Measurements from ENCODE around the gene CARMIL1. TPM values are rescaled to one million over a fixed set of nuclear protein-coding genes. Genes with fewer than 3 reads are reported as not detected.
A peak's percentile ranks its signal among the peaks of the same experiment; 100 is the strongest.

The CARMIL1 gene
- total RNA-seq, 4 donors from 2014 or later, result 11.8 to 23.2 (median 17.1) TPM

GRCh38 chr6:25290306-25291060 is 11.3 kb downstream of the CARMIL1 start:
- no peaks in the 10 kb centered on the region for H3K4me1 ChIP-seq
- H3K36me3 ChIP-seq, result no peaks in the 10 kb centered on the region
- H3K4me3 ChIP-seq, result no peak overlapping the region
- no peaks in the 10 kb centered on the region for H3K27me3 ChIP-seq
- TF ChIP-seq POLR2A (IDR thresholded peaks at IDR 0.05) (no peak), CTCF (IDR thresholded peaks at IDR 0.05) (no peak)
- no peak overlapping the region for H3K27ac ChIP-seq
- intact Hi-C loops (cut with DNase I; ENCODE audit: low total_unique reads), result no loop called here
- no peak for DNase-seq
- no peaks in the 10 kb centered on the region for H3K9me3 ChIP-seq

GRCh38 chr6:25292384-25292783 is 13.2 kb downstream of the CARMIL1 start:
- DNase-seq, result no peak
- H3K4me1 ChIP-seq, result peaks cover 0 to 9% of the 10 kb centered on the region in 2 donors
- intact Hi-C loops (cut with DNase I; ENCODE audit: low total_unique reads), result no loop called here

GRCh38 chr6:25295651-25296050 is 16.5 kb downstream of the CARMIL1 start:
- H3K4me1 ChIP-seq, result peaks cover 0 to 9% of the 10 kb centered on the region in 2 donors
- no peak for TF ChIP-seq POLR2A (IDR thresholded peaks at IDR 0.05)
- TF ChIP-seq CTCF (IDR thresholded peaks at IDR 0.05), result no peak
- no peaks in the 10 kb centered on the region for H3K27me3 ChIP-seq
- no peak for DNase-seq
- H3K9me3 ChIP-seq, result no peaks in the 10 kb centered on the region
- intact Hi-C loops (cut with DNase I; ENCODE audit: low total_unique reads), result no loop called here
- no peak overlapping the region for H3K4me3 ChIP-seq
- H3K27ac ChIP-seq, result peak overlapping the region; percentile 47 to 69
- H3K36me3 ChIP-seq, result no peaks in the 10 kb centered on the region

More at GRCh38 chr6:25292384-25292783, 13.2 kb downstream of the CARMIL1 start:
- no peak overlapping the region for H3K27ac ChIP-seq
- no peaks in the 10 kb centered on the region for H3K9me3 ChIP-seq
- no peaks in the 10 kb centered on the region for H3K27me3 ChIP-seq
- H3K36me3 ChIP-seq, result no peaks in the 10 kb centered on the region
- no peak overlapping the region for H3K4me3 ChIP-seq
- TF ChIP-seq CTCF (IDR thresholded peaks at IDR 0.05) (no peak), POLR2A (IDR thresholded peaks at IDR 0.05) (no peak)

GRCh38 chr6:25296217-25296905 is 17.2 kb downstream of the CARMIL1 start:
- TF ChIP-seq POLR2A (IDR thresholded peaks at IDR 0.05) (no peak), CTCF (IDR thresholded peaks at IDR 0.05) (no peak)
- Histone ChIP-seq H3K4me3 (no peak overlapping the region), H3K27ac (peak overlapping the region; percentile 47 to 69), H3K36me3 (no peaks in the 10 kb centered on the region), H3K27me3 (no peaks in the 10 kb centered on the region), H3K9me3 (no peaks in the 10 kb centered on the region), H3K4me1 (peaks cover 0 to 9% of the 10 kb centered on the region in 2 donors)
- DNase-seq, result no peak
- intact Hi-C loops (cut with DNase I; ENCODE audit: low total_unique reads), result no loop called here

GRCh38 chr6:25297039-25297441 is 17.9 kb downstream of the CARMIL1 start:
- TF ChIP-seq CTCF (IDR thresholded peaks at IDR 0.05), result no peak
- TF ChIP-seq POLR2A (IDR thresholded peaks at IDR 0.05), result no peak
- H3K4me3 ChIP-seq, result no peak overlapping the region
- H3K9me3 ChIP-seq, result no peaks in the 10 kb centered on the region
- peaks cover 0 to 9% of the 10 kb centered on the region in 2 donors for H3K4me1 ChIP-seq
- peak in 1 of 2 donors; percentile 41 for DNase-seq
- H3K27ac ChIP-seq, result peak overlapping the region; percentile 47 to 69
- no peaks in the 10 kb centered on the region for H3K36me3 ChIP-seq
- intact Hi-C loops (cut with DNase I; ENCODE audit: low total_unique reads), result no loop called here
- no peaks in the 10 kb centered on the region for H3K27me3 ChIP-seq
